GM12874 (cell line): ENCODE measurements around the gene IRF1.

Experiments used
- CTCF ChIP-seq: IDR thresholded peaks from 2 replicates; pipeline ENCODE4 v1.5.1; 2011; ENCODE audit warnings: low read depth, mild to moderate bottlenecking, control low read depth, low read length, moderate library complexity; ENCODE audit not compliant: insufficient read depth

The IRF1 gene

GRCh38 chr5:132501961-132502931, 11.7 kb upstream of the IRF1 start:
- no peak for TF ChIP-seq CTCF

- TF ChIP-seq CTCF: no peak
These were observed 11.0 kb upstream of the IRF1 start for GRCh38 chr5:132501629-132501956.

- peak; percentile 76 for TF ChIP-seq CTCF
These were observed 10.5 kb upstream of the IRF1 start for GRCh38 chr5:132500931-132501628.

- no peak for TF ChIP-seq CTCF
These were observed 9.8 kb upstream of the IRF1 start for GRCh38 chr5:132500244-132500930.

- TF ChIP-seq CTCF: no peak
These were observed 9.1 kb upstream of the IRF1 start for GRCh38 chr5:132499440-132500243.

- TF ChIP-seq CTCF: no peak
These were observed 8.2 kb upstream of the IRF1 start for GRCh38 chr5:132498686-132499271.

GRCh38 chr5:132498152-132498551, 7.6 kb upstream of the IRF1 start:
- TF ChIP-seq CTCF: no peak
